Stimulated activated CD4-positive, alpha-beta T cell treated with anti-CD3 and anti-CD28 coated beads, TNF-alpha, amount 100 ng/mL, for 1 hour (primary cell): ENCODE data around the gene TADA2B.

ENCODE experiments used
- DNase-seq, 3 donors: peaks; one replicate each; pipeline ENCODE4 v3.0.0-alpha.2; 2020; ENCODE audit warnings: low read depth in 3 of 3, low spot score in 1 of 3

The TADA2B gene

GRCh38 chr4:7040765-7041164, 2.4 kb upstream of the TADA2B start:
- DNase-seq: no peak

- no peak for DNase-seq
Observed at GRCh38 chr4:7041246-7041645, 1.9 kb upstream of the TADA2B start.

- no peak for DNase-seq
Observed at GRCh38 chr4:7041801-7042502, 1.2 kb upstream of the TADA2B start.

- DNase-seq: peak; percentile 74 to 90 (median 83)
Observed at GRCh38 chr4:7042503-7043283, 479 bp upstream of the TADA2B start.

GRCh38 chr4:7044137-7044930, 1.2 kb downstream of the TADA2B start:
- no peak for DNase-seq

GRCh38 chr4:7045553-7045952, 2.4 kb downstream of the TADA2B start:
- no peak for DNase-seq

GRCh38 chr4:7045961-7046921, 3.1 kb downstream of the TADA2B start:
- DNase-seq: no peak

GRCh38 chr4:7046971-7047370, 3.8 kb downstream of the TADA2B start:
- no peak for DNase-seq

- no peak for DNase-seq
Observed at GRCh38 chr4:7048642-7049041, 5.5 kb downstream of the TADA2B start.

- no peak for DNase-seq
Observed at GRCh38 chr4:7049295-7049694, 6.1 kb downstream of the TADA2B start.

GRCh38 chr4:7049739-7050138, 6.6 kb downstream of the TADA2B start:
- no peak for DNase-seq

GRCh38 chr4:7050481-7051143, 7.4 kb downstream of the TADA2B start:
- no peak for DNase-seq

GRCh38 chr4:7051144-7051495, 7.9 kb downstream of the TADA2B start:
- no peak for DNase-seq

- DNase-seq: no peak
Observed at GRCh38 chr4:7051905-7052304, 8.7 kb downstream of the TADA2B start.

GRCh38 chr4:7052313-7052712, 9.1 kb downstream of the TADA2B start:
- DNase-seq: no peak

- DNase-seq: no peak
Observed at GRCh38 chr4:7052923-7053715, 9.9 kb downstream of the TADA2B start.

- DNase-seq: no peak
Observed at GRCh38 chr4:7054106-7054880, 11.1 kb downstream of the TADA2B start.

- DNase-seq: no peak
Observed at GRCh38 chr4:7055111-7055989, 12.2 kb downstream of the TADA2B start.
